Heart right ventricle (tissue), 16 donors: Measurements from ENCODE around the gene ZSCAN20. TPM values are rescaled to one million over a fixed set of nuclear protein-coding genes. Genes with fewer than 3 reads are reported as not detected.

ENCODE experiments used
- ATAC-seq, 8 donors: fragments of 200-7000 bp; cut with Tn5 transposase; one replicate each; pipeline ENCODE4 v1.9.1; 2020; ENCODE audit warnings: mild to moderate bottlenecking in 8 of 8, moderate library complexity in 8 of 8, moderate number of reproducible peaks in 1 of 8
- DNase-seq, 2 donors: peaks; one replicate each; pipeline ENCODE4 v3.0.0-alpha.2; 2020
- H3K27ac ChIP-seq, 10 donors: fragments of 200-600 bp; sonication (generic) in 2 of 10; one replicate each; pipeline versions ENCODE4 v1.5.0 to v1.8.0; 2020 to 2022; ENCODE audit warnings: mild to moderate bottlenecking in 3 of 10
- H3K27me3 ChIP-seq, 7 donors: fragments of 200-600 bp; one replicate each; pipeline ENCODE4 v1.8.0; 2021 to 2022; ENCODE audit warnings: mild to moderate bottlenecking in 2 of 7
- H3K36me3 ChIP-seq, 9 donors: fragments of 200-600 bp; sonication (generic) in 1 of 9; one replicate each; pipeline versions ENCODE4 v1.5.0 to v1.8.0; 2020 to 2022; ENCODE audit warnings: mild to moderate bottlenecking in 2 of 9
- H3K4me1 ChIP-seq, 9 donors: fragments of 200-600 bp; sonication (generic) in 1 of 9; one replicate each; pipeline versions ENCODE4 v1.5.0 to v1.8.0; 2020 to 2022; ENCODE audit warnings: mild to moderate bottlenecking in 4 of 9
- H3K4me3 ChIP-seq, 10 donors: fragments of 200-600 bp; sonication (generic) in 2 of 10; one replicate each; pipeline versions ENCODE4 v1.5.0 to v1.8.0; 2020 to 2022; ENCODE audit warnings: mild to moderate bottlenecking in 7 of 10, moderate library complexity in 2 of 10
- H3K9me3 ChIP-seq, 11 donors: fragments of 200-600 bp in 10 of 11; sonication (generic) in 2 of 11; one replicate each; pipeline versions ENCODE4 v1.5.0 to v1.8.0; 2013 to 2022; ENCODE audit warnings: mild to moderate bottlenecking in 2 of 11, control low read depth in 1 of 11, moderate library complexity in 1 of 11
- WGBS, 2 donors: extraction: QIAGEN DNeasy Blood & Tissue Kit; methylation state at CpG; one replicate each; pipeline ENCODE4 v1.1.7; 2013; ENCODE audit warnings: inconsistent platforms in 1 of 2; 5-methylcytosine and 5-hydroxymethylcytosine counted together
- intact Hi-C, 10 donors: fragments of 100-400 bp; cut with DNase I; formaldehyde crosslinking; loops; one replicate each; pipeline versions ENCODE4 v1.11.1 to v1.14.2; 2022
- polyA plus RNA-seq, 2 donors: library from polyadenylated mRNA; stranded (reverse); fragments of 200-250 nt; gene quantifications; one replicate each; pipeline ENCODE4 v1.2.3, GENCODE V29; 2013
- total RNA-seq, 10 donors: library from RNA; stranded (reverse); fragmentation: NEBNext Ultra II Directional in 3 of 10; extraction: Animal tissue kit (Norgen Biotek cat#: 25700) in 3 of 10; gene quantifications; one replicate each; pipeline versions ENCODE4 v1.2.1 to v1.2.4, GENCODE V29; 2021 to 2023
- TF ChIP-seq, protein P1 (sequence below), 9 donors: fragments of 200-600 bp; sonication (generic) in 2 of 9; IDR thresholded peaks; one replicate each; pipeline versions ENCODE4 v1.5.0 to v1.8.0; 2021 to 2022; ENCODE audit warnings: antibody characterized with exemption in 9 of 9, mild to moderate bottlenecking in 5 of 9, moderate library complexity in 1 of 9
- donor health status: Arrhythmogenic right ventricular cardiomyopathy.
- donor health status: ischemic (EF 13 %, LVEDD 7.1; RV severe dilation, severe dysfunction).
- donor health status: healthy with polysubstance abuse.
- donor health status: DM: no; HTN: yes; CAD: no.
- donor health status: DM: no; HTN: no; CAD: no.
- donor health status: ischemic (EF 25% LVEDD 6.9; RV normal size, moderate dysfunction).
- donor health status: ischemic (EF 25% LVEDD 5.7; RV mildly dilated, moderate dysfunction).
- donor health status: healthy.
- donor health status: DM: yes; HTN: yes; CAD: no.
- donor health status: Ischemic cardiomyopathy.
- donor health status: ischemic (EF 35%, LVEDD 5.7; RV mildly dilated, moderate dysfunction).
- donor health status: nonischemic (EF 11% LVEDD 7.7; RV severe dilation, severe dysfunction).
- donor health status: DM: yes; HTN: yes; CAD: no.
- donor health status: PGD.
- donor health status: ischemic (EF 29% LVEDD 5.4; RV normal size, mild dysfunction).
- donor health status: nonischemic (EF 23%, LVEDD 6.1; RV moderate dilation, normal function).

The ZSCAN20 gene
- total and polyA plus RNA-seq, 12 donors, result 0.83 to 9.3 (median 5.6) TPM

DNA sequence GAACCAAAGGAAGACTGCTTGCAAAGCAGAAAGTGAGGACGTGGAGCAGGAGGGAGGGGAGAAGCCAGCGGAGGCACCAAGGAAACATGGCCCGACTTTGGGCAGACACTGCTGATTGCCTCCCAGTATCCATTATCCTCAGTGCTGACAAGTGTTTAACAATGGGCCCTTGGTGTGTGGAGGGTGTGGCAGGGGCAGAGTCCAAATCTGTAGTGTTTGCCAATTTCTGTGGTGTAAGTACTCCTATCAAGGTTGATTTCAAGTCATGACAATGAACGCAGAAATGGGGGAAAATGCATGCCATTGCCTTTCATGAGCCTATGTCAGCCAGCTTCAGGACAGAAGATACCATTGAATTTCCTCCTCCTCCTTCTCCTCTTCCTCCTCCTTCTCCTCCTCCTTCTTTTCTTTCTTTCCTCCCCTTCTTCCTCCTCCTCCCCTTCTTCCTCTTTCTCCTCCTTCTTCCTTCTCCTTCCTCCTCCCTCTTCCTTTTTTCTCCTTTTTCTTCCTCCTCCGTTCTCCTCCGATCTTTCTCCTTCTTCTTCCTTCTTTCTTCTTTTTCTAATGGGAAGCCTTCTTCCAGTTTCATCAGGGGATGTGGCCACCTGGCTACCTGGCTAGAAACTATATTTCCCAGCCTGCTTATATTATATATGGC is 31.2 kb upstream of the ZSCAN20 start:
- TF ChIP-seq, protein P1, sequence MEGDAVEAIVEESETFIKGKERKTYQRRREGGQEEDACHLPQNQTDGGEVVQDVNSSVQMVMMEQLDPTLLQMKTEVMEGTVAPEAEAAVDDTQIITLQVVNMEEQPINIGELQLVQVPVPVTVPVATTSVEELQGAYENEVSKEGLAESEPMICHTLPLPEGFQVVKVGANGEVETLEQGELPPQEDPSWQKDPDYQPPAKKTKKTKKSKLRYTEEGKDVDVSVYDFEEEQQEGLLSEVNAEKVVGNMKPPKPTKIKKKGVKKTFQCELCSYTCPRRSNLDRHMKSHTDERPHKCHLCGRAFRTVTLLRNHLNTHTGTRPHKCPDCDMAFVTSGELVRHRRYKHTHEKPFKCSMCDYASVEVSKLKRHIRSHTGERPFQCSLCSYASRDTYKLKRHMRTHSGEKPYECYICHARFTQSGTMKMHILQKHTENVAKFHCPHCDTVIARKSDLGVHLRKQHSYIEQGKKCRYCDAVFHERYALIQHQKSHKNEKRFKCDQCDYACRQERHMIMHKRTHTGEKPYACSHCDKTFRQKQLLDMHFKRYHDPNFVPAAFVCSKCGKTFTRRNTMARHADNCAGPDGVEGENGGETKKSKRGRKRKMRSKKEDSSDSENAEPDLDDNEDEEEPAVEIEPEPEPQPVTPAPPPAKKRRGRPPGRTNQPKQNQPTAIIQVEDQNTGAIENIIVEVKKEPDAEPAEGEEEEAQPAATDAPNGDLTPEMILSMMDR (IDR thresholded peaks at IDR 0.05), result no peak
- ATAC-seq (no peak), DNase-seq (no peak)
- no peak overlapping the region for H3K4me3 ChIP-seq
- H3K9me3 ChIP-seq, result no peaks in the 10 kb centered on the region
- intact Hi-C loops, result loop anchor here in 1 of 10 donors (10.0 kb wide), 1 partner anchor 216 kb away; no protein-coding TSS in a partner anchor
- H3K4me1 ChIP-seq, result peaks cover 4 to 37% (median 15%) of the 10 kb centered on the region in 9 donors
- H3K36me3 ChIP-seq, result no peaks in the 10 kb centered on the region
- WGBS, 2 donors, result 78 to 84% methylated on average over 6 of the region's 6 CpGs
- no peak overlapping the region for H3K27ac ChIP-seq
- H3K27me3 ChIP-seq, result no peaks in the 10 kb centered on the region

DNA sequence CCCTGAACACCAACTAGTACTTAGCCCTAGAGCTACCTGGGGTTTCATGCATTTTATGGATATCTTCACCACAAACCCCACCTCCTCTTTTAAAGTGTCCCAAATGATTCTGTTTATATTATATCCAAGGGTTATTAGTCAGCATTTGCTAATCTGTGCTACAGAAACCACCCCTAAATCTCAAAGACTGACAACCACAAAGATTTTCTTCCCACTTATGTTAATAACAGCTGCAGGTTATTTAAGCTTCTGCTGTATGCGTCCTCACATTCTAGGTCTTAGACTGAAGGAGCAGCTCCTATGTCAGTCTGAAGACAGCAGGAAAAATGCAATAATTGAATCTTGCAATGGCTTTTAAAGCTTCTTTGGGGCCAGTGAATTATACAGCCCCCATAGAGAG is 30.3 kb upstream of the ZSCAN20 start:
- WGBS, 2 donors, result 87 to 96% methylated on average over 1 of the region's 1 CpG
- ATAC-seq, result no peak
- intact Hi-C loops, result loop anchor here in 1 of 10 donors (10.0 kb wide), 1 partner anchor 217 kb away; no protein-coding TSS in a partner anchor
- no peaks in the 10 kb centered on the region for H3K27me3 ChIP-seq
- H3K36me3 ChIP-seq, result no peaks in the 10 kb centered on the region
- no peaks in the 10 kb centered on the region for H3K9me3 ChIP-seq
- H3K4me1 ChIP-seq, result peaks cover 4 to 31% (median 15%) of the 10 kb centered on the region in 9 donors
- H3K4me3 ChIP-seq, result no peak overlapping the region
- H3K27ac ChIP-seq, result no peak overlapping the region
- TF ChIP-seq, protein P1 (IDR thresholded peaks at IDR 0.05), result no peak
- no peak for DNase-seq

DNA sequence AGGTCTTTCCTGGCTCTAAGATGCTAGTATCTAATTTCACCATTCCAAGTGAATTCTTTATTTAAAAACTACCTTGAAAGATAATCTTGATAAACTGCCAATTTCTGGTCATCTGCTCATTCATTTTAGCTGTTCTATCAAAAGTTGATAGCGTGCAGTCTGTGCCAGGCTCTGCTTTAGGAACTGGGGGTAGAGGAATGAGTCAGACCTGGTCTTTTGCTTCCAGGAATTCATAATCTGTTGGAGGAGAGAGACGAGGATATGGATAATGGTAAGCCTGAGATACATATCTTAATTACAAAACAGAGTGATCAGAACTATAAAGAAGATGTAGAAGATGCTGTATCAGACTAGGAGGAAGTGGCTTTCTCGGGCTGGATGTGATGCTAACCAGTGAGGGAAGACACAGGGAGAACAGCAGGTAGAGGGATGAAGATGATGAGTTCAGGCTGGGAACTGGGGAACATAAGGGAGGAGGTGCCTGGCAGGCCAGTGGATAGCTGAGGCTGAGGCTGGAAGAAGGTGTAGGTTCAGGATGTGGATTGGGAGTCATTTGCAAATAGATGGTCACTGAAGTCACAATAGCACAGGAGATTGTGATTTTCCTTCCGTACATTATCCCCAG is 29.3 kb upstream of the ZSCAN20 start:
- Histone ChIP-seq H3K36me3 (no peaks in the 10 kb centered on the region), H3K4me3 (no peak overlapping the region), H3K4me1 (peaks cover 4 to 31% (median 15%) of the 10 kb centered on the region in 9 donors), H3K27ac (peak overlapping the region in 4 of 10 donors; percentile 9 to 51 (median 29)), H3K27me3 (no peaks in the 10 kb centered on the region), H3K9me3 (no peaks in the 10 kb centered on the region)
- intact Hi-C loops, result loop anchor here in 1 of 10 donors (10.0 kb wide), 1 partner anchor 218 kb away; no protein-coding TSS in a partner anchor
- TF ChIP-seq, protein P1 (IDR thresholded peaks at IDR 0.05), result no peak
- DNase-seq, result no peak
- ATAC-seq, result peak in 5 of 8 donors; percentile 23 to 44 (median 33)
- 40 to 57% methylated on average over 4 of the region's 4 CpGs for WGBS, 2 donors

DNA sequence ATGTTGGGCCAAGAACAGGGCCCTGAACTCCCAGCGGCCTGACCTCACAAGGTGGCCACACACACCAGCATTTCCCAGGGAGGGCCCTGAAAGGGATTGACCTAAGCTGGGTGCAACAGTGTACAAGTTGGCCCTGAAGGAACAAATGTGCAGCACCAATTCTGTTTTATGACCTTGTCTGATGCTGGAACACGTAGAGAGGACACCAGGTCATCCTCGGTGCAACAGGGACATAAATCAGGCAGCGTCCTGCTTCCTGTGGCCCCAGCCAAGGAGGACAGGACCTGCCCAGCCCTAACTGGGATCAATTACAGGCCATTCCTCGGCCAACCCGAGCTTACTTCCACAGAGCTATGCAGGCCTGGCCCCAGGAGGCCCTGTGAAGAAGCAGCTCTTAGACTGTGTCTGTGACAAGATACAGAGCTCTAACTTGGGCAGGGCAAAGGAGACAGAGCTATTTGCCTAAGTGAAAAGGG is 28.7 kb upstream of the ZSCAN20 start:
- intact Hi-C loops, result loop anchor here in 1 of 10 donors (10.0 kb wide), 1 partner anchor 219 kb away; no protein-coding TSS in a partner anchor
- H3K36me3 ChIP-seq, result no peaks in the 10 kb centered on the region
- H3K9me3 ChIP-seq, result no peaks in the 10 kb centered on the region
- TF ChIP-seq, protein P1 (IDR thresholded peaks at IDR 0.05), result no peak
- 30 to 50% methylated on average over 6 of the region's 6 CpGs for WGBS, 2 donors
- H3K27ac ChIP-seq, result peak overlapping the region in 5 of 10 donors; percentile 9 to 51 (median 28)
- no peaks in the 10 kb centered on the region for H3K27me3 ChIP-seq
- peaks cover 4 to 31% (median 15%) of the 10 kb centered on the region in 9 donors for H3K4me1 ChIP-seq
- DNase-seq (no peak), ATAC-seq (peak in 7 of 8 donors; percentile 30 to 70 (median 59))
- no peak overlapping the region for H3K4me3 ChIP-seq
